H1 (cell line): ENCODE measurements around the gene TSPAN4. TPM values are rescaled to one million over a fixed set of nuclear protein-coding genes. Genes with fewer than 3 reads are reported as not detected.
A peak's percentile ranks its signal among the peaks of the same experiment; 100 is the strongest.

ENCODE experiments used
- CTCF ChIA-PET: fragments of 300-600 bp; sonication (Branson Sonifier 250); formaldehyde crosslinking; loops from one replicate; lab custom pipeline; 2021; ENCODE audit not compliant: partially characterized antibody; lab: Charles Lee
- POLR2A ChIA-PET: fragments of 300-600 bp; sonication (Branson Sonifier 250); formaldehyde crosslinking; loops from one replicate; lab custom pipeline; 2021; ENCODE audit warnings: inconsistent platforms; ENCODE audit not compliant: partially characterized antibody; lab: Charles Lee
- DNase-seq, 2 experiments: peaks; one replicate each; pipeline versions ENCODE4 v3.0.0 to v3.0.0-alpha.2; 2010 to 2022; ENCODE audit warnings: low spot score in 2 of 2, low read depth in 1 of 2, mixed read lengths in 1 of 2
- FAIRE-seq: peaks from 2 replicates; lab custom pipeline; 2011; peaks lifted over from hg19 to GRCh38; lab: Jason Lieb, UNC
- H2AFZ ChIP-seq: 2 replicates; pipeline ENCODE4 v1.8.1; 2012; ENCODE audit warnings: low read length, inconsistent platforms
- H2AK5ac ChIP-seq: 2 replicates; pipeline ENCODE4 v1.6.1; 2013; ENCODE audit warnings: low read depth, low read length
- H2BK120ac ChIP-seq: replicated peaks from 2 replicates; pipeline ENCODE3; 2013; ENCODE audit warnings: low read depth, low read length, inconsistent platforms
- H2BK12ac ChIP-seq: 2 replicates; pipeline ENCODE4 v1.6.1; 2013; ENCODE audit warnings: low read depth, low read length
- H2BK15ac ChIP-seq: 2 replicates; pipeline ENCODE4 v1.6.1; 2013; ENCODE audit warnings: low read length
- H2BK20ac ChIP-seq: 2 replicates; pipeline ENCODE4 v1.6.1; 2013; ENCODE audit warnings: low read length
- H2BK5ac ChIP-seq: 2 replicates; pipeline ENCODE4 v1.6.1; 2013; ENCODE audit warnings: low read depth, low read length
- H3K14ac ChIP-seq: 2 replicates; pipeline ENCODE4 v1.6.1; 2013; ENCODE audit warnings: inconsistent platforms; ENCODE audit not compliant: insufficient read length
- H3K18ac ChIP-seq: 2 replicates; pipeline ENCODE4 v1.6.1; 2013; ENCODE audit warnings: low read length; ENCODE audit errors: extremely low read depth
- H3K23ac ChIP-seq: 2 replicates; pipeline ENCODE4 v1.6.1; 2013; ENCODE audit warnings: inconsistent platforms; ENCODE audit not compliant: insufficient read length
- H3K23me2 ChIP-seq: 2 replicates; pipeline ENCODE4 v1.6.1; 2013; ENCODE audit warnings: low read depth, low read length
- H3K27ac ChIP-seq: 2 replicates; pipeline ENCODE4 v1.6.1; 2011; ENCODE audit warnings: low read depth, low read length, inconsistent platforms
- H3K27me3 ChIP-seq, 4 experiments: replicated peaks in 1 of 4; 1 replicate in 1 of 4; 2 replicates in 3 of 4; pipeline versions ENCODE4 v1.6.1 to v1.8.1; 2011 to 2013; ENCODE audit warnings: low read length in 3 of 4, mild to moderate bottlenecking in 3 of 4, inconsistent platforms in 2 of 4, mixed read lengths in 2 of 4, moderate library complexity in 1 of 4; ENCODE audit not compliant: control insufficient read depth in 3 of 4, insufficient read depth in 3 of 4; ENCODE audit errors: extremely low read depth in 1 of 4
- H3K36me3 ChIP-seq, 4 experiments: 2 replicates each; pipeline versions ENCODE4 v1.6.1 to v1.8.1; 2011 to 2013; ENCODE audit warnings: mild to moderate bottlenecking in 4 of 4, low read length in 3 of 4, moderate library complexity in 2 of 4, control low read depth in 1 of 4, inconsistent platforms in 1 of 4; ENCODE audit not compliant: insufficient read depth in 4 of 4, control insufficient read depth in 2 of 4
- H3K4ac ChIP-seq: replicated peaks from 2 replicates; pipeline ENCODE3; 2013; ENCODE audit warnings: low read length, low read depth, mixed read lengths, inconsistent platforms; ENCODE audit not compliant: insufficient read length
- H3K4me1 ChIP-seq, 4 experiments: replicated peaks in 1 of 4; 1 replicate in 1 of 4; 2 replicates in 3 of 4; pipeline versions ENCODE4 v1.6.1 to v1.8.1; 2011 to 2013; ENCODE audit warnings: low read length in 3 of 4, inconsistent platforms in 2 of 4, mixed read lengths in 1 of 4; ENCODE audit not compliant: insufficient read depth in 4 of 4, control insufficient read depth in 3 of 4
- H3K4me2 ChIP-seq, 2 experiments: 2 replicates each; pipeline versions ENCODE4 v1.6.1 to v1.8.1; 2011 to 2013; ENCODE audit warnings: low read depth in 2 of 2, low read length in 2 of 2, control low read depth in 1 of 2, inconsistent platforms in 1 of 2, mild to moderate bottlenecking in 1 of 2; ENCODE audit not compliant: insufficient read depth in 1 of 2
- H3K4me3 ChIP-seq, 4 experiments: fragments of 200-600, 300-600 bp in 1 of 4; sonication (generic), shearing (Covaris generic), sonication (Bioruptor Twin) in 1 of 4; 2 replicates each; pipeline versions ENCODE4 v1.5.1 to v1.8.1; 2011 to 2016; ENCODE audit warnings: low read length in 4 of 4, low read depth in 3 of 4, control low read depth in 2 of 4, inconsistent platforms in 2 of 4, mild to moderate bottlenecking in 2 of 4, mixed read lengths in 1 of 4, moderate library complexity in 1 of 4; ENCODE audit not compliant: insufficient read depth in 2 of 4; ENCODE audit errors: extremely low read depth in 1 of 4
- H3K56ac ChIP-seq: replicated peaks from 2 replicates; pipeline ENCODE3; 2013; ENCODE audit warnings: low read depth, mild to moderate bottlenecking, mixed read lengths, low read length, inconsistent platforms; ENCODE audit not compliant: insufficient read length
- H3K79me1 ChIP-seq: 2 replicates; pipeline ENCODE4 v1.6.1; 2013; ENCODE audit warnings: low read depth, low read length, control low read depth
- H3K79me2 ChIP-seq, 2 experiments: 2 replicates each; pipeline versions ENCODE4 v1.6.1 to v1.8.1; 2012 to 2013; ENCODE audit warnings: low read length in 2 of 2, mild to moderate bottlenecking in 2 of 2, inconsistent platforms in 1 of 2; ENCODE audit not compliant: insufficient read depth in 2 of 2, control insufficient read depth in 1 of 2
- H3K9ac ChIP-seq, 4 experiments: replicated peaks in 1 of 4; 1 replicate in 1 of 4; 2 replicates in 3 of 4; pipeline versions ENCODE4 v1.6.1 to v1.8.1; 2011 to 2013; ENCODE audit warnings: low read depth in 3 of 4, low read length in 3 of 4, control low read depth in 2 of 4, mild to moderate bottlenecking in 2 of 4, moderate library complexity in 2 of 4, inconsistent platforms in 1 of 4; ENCODE audit errors: extremely low read depth in 1 of 4
- H3K9me3 ChIP-seq, 2 experiments: 2 replicates each; pipeline versions ENCODE4 v1.6.1 to v1.8.1; 2012 to 2013; ENCODE audit warnings: mild to moderate bottlenecking in 2 of 2, moderate library complexity in 2 of 2, control low read depth in 1 of 2, inconsistent platforms in 1 of 2, low read depth in 1 of 2, low read length in 1 of 2, mixed read lengths in 1 of 2; ENCODE audit not compliant: insufficient read depth in 2 of 2
- H4K20me1 ChIP-seq, 2 experiments: replicated peaks in 1 of 2; 2 replicates each; pipeline versions ENCODE3 to v1.8.1; 2011 to 2013; ENCODE audit warnings: inconsistent platforms in 2 of 2, low read length in 2 of 2, mild to moderate bottlenecking in 1 of 2; ENCODE audit not compliant: insufficient read depth in 2 of 2, control insufficient read depth in 1 of 2
- H4K5ac ChIP-seq: 2 replicates; pipeline ENCODE4 v1.6.1; 2013; ENCODE audit warnings: low read length, low read depth, mixed read lengths, inconsistent platforms; ENCODE audit not compliant: insufficient read length
- H4K8ac ChIP-seq: 2 replicates; pipeline ENCODE4 v1.8.0; 2013; ENCODE audit warnings: mild to moderate bottlenecking, moderate library complexity, low read length, inconsistent platforms; ENCODE audit not compliant: insufficient read depth; ENCODE audit errors: extremely low read depth
- H4K91ac ChIP-seq: replicated peaks from 2 replicates; pipeline ENCODE3; 2013; ENCODE audit warnings: low read length, mixed read lengths, inconsistent platforms; ENCODE audit not compliant: insufficient read length
- CBX5 ChIP-seq: fragments of 300-800, 300-1000 bp; sonication (generic); IDR thresholded peaks from 2 replicates; pipeline ENCODE4 v1.7.1; 2016; ENCODE audit warnings: antibody characterized with exemption, low read length, low read depth
- POLR2A ChIP-seq, 2 experiments: IDR thresholded peaks; 1 replicate in 1 of 2; 2 replicates in 1 of 2; pipeline ENCODE4 v1.6.1; 2011; ENCODE audit warnings: low read depth in 2 of 2, low read length in 2 of 2, mild to moderate bottlenecking in 2 of 2; ENCODE audit errors: control extremely low read depth in 1 of 2
- USF2 ChIP-seq: IDR thresholded peaks from 2 replicates; pipeline ENCODE4 v1.6.1; 2011; ENCODE audit warnings: low read length, improper control_type of control experiment
- WGBS, 2 experiments: shearing (Covaris generic) in 1 of 2; methylation state at CpG; one replicate each; pipeline versions ENCODE4 v1.1.6 to v1.1.7; 2013 to 2015; ENCODE audit warnings: low lambda C conversion rate in 2 of 2, mixed read lengths in 2 of 2, inconsistent platforms in 1 of 2, low coverage in 1 of 2, missing lambda C conversion rate in 1 of 2; ENCODE audit not compliant: insufficient replicate concordance in 2 of 2, insufficient coverage in 1 of 2, insufficient read length in 1 of 2; ENCODE audit errors: extremely low coverage in 1 of 2, missing lambda C conversion rate in 1 of 2; 5-methylcytosine and 5-hydroxymethylcytosine counted together
- polyA plus RNA-seq, 7 experiments: library from polyadenylated mRNA; depleted of rRNA in 3 of 7; stranded (reverse) in 5 of 7; unstranded in 2 of 7; fragments of >200 nt in 5 of 7; fragments of 200-250 nt in 2 of 7; gene quantifications; 1 replicate in 5 of 7; 2 replicates in 1 of 7; 4 replicates in 1 of 7; pipeline versions ENCODE4 v1.2.1 to v1.2.3, GENCODE V29; 2011 to 2013; ENCODE audit warnings: missing spikeins in 2 of 7, mixed read lengths in 2 of 7
- total RNA-seq: library from RNA; stranded (reverse); fragmentation: NEBNext Ultra II Directional; extraction: Animal tissue kit (Norgen Biotek cat#: 25700); gene quantifications from 2 replicates; pipeline ENCODE4 v1.2.1, GENCODE V29; 2021

The TSPAN4 gene
- total and polyA plus RNA-seq, 2 of the 8 experiments (the other 6 are each of a cell fraction or from before 2014, with no cell fraction given), result 74.1 to 145 TPM

DNA sequence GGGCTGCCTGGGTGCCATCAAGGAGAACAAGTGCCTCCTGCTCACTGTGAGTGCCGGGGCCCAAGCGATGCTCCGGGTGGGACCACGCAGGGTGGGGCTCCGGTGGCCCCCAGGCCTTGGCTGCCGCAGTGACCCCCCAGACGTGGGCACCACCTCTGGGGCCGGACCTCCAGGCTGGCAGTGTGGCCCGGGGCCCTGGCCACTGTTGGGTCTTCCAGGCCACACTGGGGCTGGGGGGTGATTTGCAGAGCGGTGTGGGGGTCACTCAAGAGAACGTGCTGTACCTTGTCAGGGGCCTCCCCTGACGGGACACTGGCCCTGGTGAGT lies 20.0 kb downstream of the TSPAN4 start:
- WGBS, 2 experiments, result 84% methylated on average over 10 of the region's 12 CpGs; no CpG with 5 or more reads in 1 of the 2 experiments

More for the DNA sequence above, 20.0 kb downstream of the TSPAN4 start:
- peak overlapping the region; percentile 29 for H3K4ac ChIP-seq
- H4K20me1 ChIP-seq, result peaks cover 9 to 46% of the 10 kb centered on the region in 2 experiments
- ChIA-PET CTCF (interaction anchor here (1.6 to 10.5 kb wide), 4 partner anchors 11 to 192 kb away, joined by 4 to 74 read pairs (median 11); partner anchors contain the start of gene TSPAN4), POLR2A (interaction anchor here (1.2 to 13.8 kb wide), 6 partner anchors 10 to 49 kb away, joined by 4 to 234 read pairs (median 7); partner anchors contain the start of genes CD151, POLR2L and TSPAN4)
- H3K36me3 ChIP-seq, result peaks cover 0 to 4% (median 0%) of the 10 kb centered on the region in 4 experiments; a peak in 3 of 8 replicates
- H3K23ac ChIP-seq, result no peak overlapping the region
- H2BK15ac ChIP-seq, result no peak overlapping the region
- TF ChIP-seq POLR2A (IDR thresholded peaks at IDR 0.05; ENCODE audit: control extremely low read depth in 1 of 2, low read depth in 2 of 2, low read length in 2 of 2), result peak in 1 of 2 experiments; percentile 9; a peak in 1 of 3 replicates
- TF ChIP-seq CBX5, result no peak
- no peak for TF ChIP-seq USF2
- peaks cover 0 to 31% (median 23%) of the 10 kb centered on the region in 4 experiments; a peak in 6 of 7 replicates for H3K4me1 ChIP-seq
- H3K4me3 ChIP-seq, result peak overlapping the region in 1 of 4 experiments; percentile 22; a peak in 1 of 8 replicates
- peak overlapping the region; percentile 69 for H4K91ac ChIP-seq
- no peak overlapping the region for H2BK120ac ChIP-seq
- no peak overlapping the region for H2BK12ac ChIP-seq
- no peak overlapping the region for H2AFZ ChIP-seq
- H2BK20ac ChIP-seq, result no peak overlapping the region
- no peak overlapping the region; a peak in 1 of 7 replicates for H3K9ac ChIP-seq
- H2BK5ac ChIP-seq, result no peak overlapping the region; the same call in 1 of the 2 replicates
- peak overlapping the region; percentile 24 to 36; a peak in 1 of 4 replicates for H3K4me2 ChIP-seq
- H2AK5ac ChIP-seq, result no peak overlapping the region
- no peak overlapping the region for H3K14ac ChIP-seq
- no peak overlapping the region for H3K56ac ChIP-seq
- DNase-seq, result no peak
- no peak for FAIRE-seq
- peaks cover 0 to 2% (median 0%) of the 10 kb centered on the region in 4 experiments; a peak in 1 of 7 replicates for H3K27me3 ChIP-seq
- no peaks in the 10 kb centered on the region for H3K23me2 ChIP-seq
- no peak overlapping the region for H3K27ac ChIP-seq
- peak overlapping the region; percentile 15 for H4K5ac ChIP-seq
- H3K79me2 ChIP-seq, result no peaks in the 10 kb centered on the region
- H3K9me3 ChIP-seq, result no peaks in the 10 kb centered on the region
- H4K8ac ChIP-seq, result no peak overlapping the region; the same call in 1 of the 2 replicates
- H3K79me1 ChIP-seq, result peaks cover 3% of the 10 kb centered on the region
- H3K18ac ChIP-seq, result no peak overlapping the region; the same call in 1 of the 2 replicates
